NT2/D1 (cell line): ENCODE results near the gene FRMD4A.

ENCODE experiments used
- SUZ12 ChIP-seq: IDR thresholded peaks from 2 replicates; pipeline ENCODE4 v1.6.1; 2011; ENCODE audit not compliant: insufficient read length, insufficient read depth; ENCODE audit errors: extremely low read depth
- YY1 ChIP-seq: IDR thresholded peaks from 2 replicates; pipeline ENCODE4 v1.6.1; 2011; ENCODE audit not compliant: insufficient read length, insufficient read depth
- ZNF274 ChIP-seq: IDR thresholded peaks from 2 replicates; pipeline ENCODE4 v1.6.1; 2011; ENCODE audit warnings: mild to moderate bottlenecking, low read depth, low read length

GRCh38 chr10:13784067-13784466, 546.7 kb downstream of the FRMD4A start:
- TF ChIP-seq SUZ12 (no peak), ZNF274 (no peak), YY1 (no peak)
